GM12878 (cell line): ENCODE measurements around the gene PTPRN2. TPM values are rescaled to one million over a fixed set of nuclear protein-coding genes. Genes with fewer than 3 reads are reported as not detected.

ENCODE experiments used
- ATAC-seq: fragments of 200-7000 bp; cut with Tn5 transposase; 3 replicates; pipeline ENCODE4 v1.9.1; 2020; ENCODE audit warnings: mild to moderate bottlenecking, moderate library complexity
- BruUV-seq: library from RNA; stranded (reverse); fragments of 400-500 nt; replicated peaks from 2 replicates; lab custom pipeline; 2021; lab: Mats Ljungman, UMichigan
- CTCF ChIA-PET: fragments of 300-600 bp; sonication (Branson Sonifier 250); formaldehyde crosslinking; extraction: SDS; loops from one replicate; lab custom pipeline; 2021; ENCODE audit warnings: inconsistent platforms; lab: Yijun Ruan, JAX
- POLR2A ChIA-PET: fragments of 350-600 bp; formaldehyde crosslinking; extraction: SDS; loops from one replicate; lab custom pipeline; 2021; ENCODE audit warnings: inconsistent platforms; lab: Charles Lee
- RAD21 ChIA-PET: fragments of 300-600 bp; sonication (Branson Sonifier 250); formaldehyde crosslinking; loops from one replicate; lab custom pipeline; 2023; ENCODE audit warnings: antibody characterized with exemption; ENCODE audit not compliant: unreplicated experiment; lab: Charles Lee
- SMC1A ChIA-PET: fragments of 300-600 bp; sonication (Branson Sonifier 250); formaldehyde crosslinking; loops from one replicate; lab custom pipeline; 2023; ENCODE audit not compliant: unreplicated experiment, uncharacterized antibody; lab: Charles Lee
- DNase-seq: peaks from one replicate; pipeline ENCODE4 v3.0.0-alpha.2; 2011; ENCODE audit warnings: low read depth, low spot score
- FAIRE-seq: peaks from 3 replicates; lab custom pipeline; 2011; peaks lifted over from hg19 to GRCh38; lab: Jason Lieb, UNC
- H2AFZ ChIP-seq: 2 replicates; pipeline ENCODE4 v1.6.0; 2011; ENCODE audit warnings: low read depth, low read length, control low read depth; ENCODE audit not compliant: control insufficient read depth
- H3K27ac ChIP-seq: 2 replicates; pipeline ENCODE4 v1.5.1; 2011; ENCODE audit warnings: control low read depth; ENCODE audit not compliant: control insufficient read depth, insufficient read depth
- H3K27me3 ChIP-seq, 2 experiments: replicated peaks in 1 of 2; 2 replicates each; pipeline versions ENCODE4 v1.6.0 to v1.6.1; 2011; ENCODE audit warnings: low read length in 1 of 2; ENCODE audit not compliant: control insufficient read depth in 2 of 2, insufficient read depth in 2 of 2
- H3K36me3 ChIP-seq, 2 experiments: 2 replicates each; pipeline ENCODE4 v1.5.1; 2011; ENCODE audit warnings: low read length in 1 of 2; ENCODE audit not compliant: control insufficient read depth in 2 of 2, insufficient read depth in 2 of 2
- H3K4me1 ChIP-seq: 2 replicates; pipeline ENCODE4 v1.6.1; 2011; ENCODE audit warnings: mild to moderate bottlenecking, low read length, moderate library complexity, mixed read lengths; ENCODE audit not compliant: control insufficient read depth, insufficient read depth
- H3K4me2 ChIP-seq: 2 replicates; pipeline ENCODE4 v1.6.0; 2011; ENCODE audit warnings: control low read depth; ENCODE audit not compliant: control insufficient read depth, insufficient read depth
- H3K4me3 ChIP-seq: fragments of 200-600 bp; sonication (generic); 2 replicates; pipeline ENCODE4 v1.5.1; 2016
- H3K79me2 ChIP-seq: 2 replicates; pipeline ENCODE4 v1.6.0; 2011; ENCODE audit warnings: low read length; ENCODE audit not compliant: control insufficient read depth, insufficient read depth
- H3K9ac ChIP-seq: 2 replicates; pipeline ENCODE4 v1.8.0; 2011; ENCODE audit warnings: low read length, control low read depth, mixed read lengths; ENCODE audit not compliant: control insufficient read depth, insufficient read depth
- H3K9me3 ChIP-seq: replicated peaks from 3 replicates; pipeline ENCODE4 v1.5.1; 2011; ENCODE audit warnings: mild to moderate bottlenecking, low read length; ENCODE audit not compliant: control insufficient read depth, insufficient read depth
- H4K20me1 ChIP-seq: 2 replicates; pipeline ENCODE4 v1.6.0; 2011; ENCODE audit not compliant: control insufficient read depth, insufficient read depth
- CBFB ChIP-seq: IDR thresholded peaks from 2 replicates; pipeline ENCODE4 v1.6.1; 2016; ENCODE audit warnings: antibody characterized with exemption, low read depth
- ETV6 ChIP-seq, 2 experiments: fragments of 450-650 bp in 1 of 2; IDR thresholded peaks in 1 of 2; conservative IDR thresholded peaks in 1 of 2; 2 replicates each; pipeline ENCODE4 v1.6.1; 2014; ENCODE audit warnings: antibody characterized with exemption in 1 of 2, borderline replicate concordance in 1 of 2, low read depth in 1 of 2, mild to moderate bottlenecking in 1 of 2, moderate library complexity in 1 of 2
- HCFC1 ChIP-seq: fragments of 150-350 bp; IDR thresholded peaks from 2 replicates; pipeline ENCODE4 v1.6.1; 2014; ENCODE audit warnings: low read length
- JUND ChIP-seq: IDR thresholded peaks from 2 replicates; pipeline ENCODE4 v1.6.1; 2012; ENCODE audit warnings: low read depth, mild to moderate bottlenecking, low read length, improper control_type of control experiment, moderate library complexity
- NR2C2 ChIP-seq: IDR thresholded peaks from 2 replicates; pipeline ENCODE4 v1.6.1; 2011; ENCODE audit warnings: borderline replicate concordance, low read depth; ENCODE audit not compliant: control insufficient read depth, insufficient read length
- RAD21 ChIP-seq: IDR thresholded peaks from 2 replicates; pipeline ENCODE4 v1.6.1; 2011; ENCODE audit warnings: mild to moderate bottlenecking, low read depth, low read length, moderate library complexity; ENCODE audit not compliant: insufficient read depth
- RUNX3 ChIP-seq: IDR thresholded peaks from 2 replicates; pipeline ENCODE4 v1.6.1; 2012; ENCODE audit warnings: low read length, inconsistent platforms
- SKIL ChIP-seq: fragments of 450-650 bp; IDR thresholded peaks from 2 replicates; pipeline ENCODE4 v1.6.1; 2017; ENCODE audit warnings: mild to moderate bottlenecking, low read depth, inconsistent platforms; ENCODE audit not compliant: poor library complexity, severe bottlenecking
- TCF3 ChIP-seq: IDR thresholded peaks from 2 replicates; pipeline ENCODE4 v1.6.1; 2012; ENCODE audit warnings: low read depth, mild to moderate bottlenecking, low read length, borderline replicate concordance; ENCODE audit not compliant: insufficient read depth
- WGBS: methylation state at CpG from one replicate; pipeline ENCODE4 v1.1.6; 2016; ENCODE audit warnings: low lambda C conversion rate; ENCODE audit not compliant: insufficient replicate concordance, insufficient coverage; ENCODE audit errors: missing lambda C conversion rate; 5-methylcytosine and 5-hydroxymethylcytosine counted together
- in situ Hi-C: fragments of 300-500 bp; cut with MboI; formaldehyde crosslinking; loops from 9 replicates; pipeline ENCODE4 v1.14.3; 2018; ENCODE audit warnings: mixed read lengths
- intact Hi-C: fragments of 100-400 bp; cut with micrococcal nuclease; formaldehyde crosslinking; loops from one replicate; pipeline ENCODE4 v1.14.2; 2022; ENCODE audit not compliant: unreplicated experiment
- polyA plus RNA-seq, 11 experiments: library from polyadenylated mRNA; depleted of rRNA in 4 of 11; unstranded in 6 of 11; stranded (reverse) in 5 of 11; fragments of >200 nt; fragmentation: Nextera tagmentation in 4 of 11; fragmentation: Illumina TruSeq in 1 of 11; extraction: Ambion mirVana in 4 of 11; extraction: Trizol in 1 of 11; gene quantifications; 1 replicate in 1 of 11; 2 replicates in 10 of 11; pipeline versions ENCODE4 v1.2.1 to v1.2.3, GENCODE V29; 2011 to 2016; ENCODE audit warnings: inconsistent platforms in 2 of 11, missing spikeins in 2 of 11, low read depth in 1 of 11
- total RNA-seq, 4 experiments: library from RNA; depleted of rRNA in 3 of 4; stranded (reverse); fragments of >200 nt in 3 of 4; fragmentation: Illumina TruSeq in 1 of 4; extraction: Trizol in 1 of 4; gene quantifications; 2 replicates each; pipeline versions ENCODE4 v1.2.1 to v1.2.3, GENCODE V29; 2013 to 2021
- TF ChIP-seq, protein P1 (sequence below): fragments of 450-650 bp; IDR thresholded peaks from 2 replicates; pipeline ENCODE4 v1.6.1; 2017; ENCODE audit warnings: mild to moderate bottlenecking, moderate library complexity

The PTPRN2 gene
- total and polyA plus RNA-seq, 10 of the 15 experiments (the other 5 are each of a cell fraction or from before 2014, with no cell fraction given): 5.4 TPM; not detected in 9

DNA sequence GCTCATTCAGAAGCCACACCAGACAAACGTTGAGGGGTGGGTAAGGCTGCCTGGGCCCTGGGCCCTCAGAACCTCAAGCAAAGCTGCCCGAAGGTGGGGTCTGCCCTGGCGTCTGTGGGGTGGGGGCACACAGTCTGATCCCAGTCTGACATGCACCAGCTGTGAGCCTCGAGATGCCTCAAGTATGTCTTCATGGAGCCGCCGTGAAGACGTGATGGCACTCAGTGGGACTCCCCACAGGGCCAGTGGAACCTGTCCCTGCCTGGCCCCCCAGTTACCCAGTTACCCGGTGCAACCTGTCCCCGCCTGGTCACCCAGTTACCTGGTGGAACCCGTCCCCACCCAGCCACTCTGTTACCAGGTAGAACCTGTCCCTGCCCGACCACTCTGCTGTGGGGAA is 351.2 kb downstream of the PTPRN2 start:
- no TSS peak for BruUV-seq
- Histone ChIP-seq H3K4me2 (no peak overlapping the region), H3K27ac (no peak overlapping the region), H3K79me2 (no peaks in the 10 kb centered on the region), H3K9ac (no peak overlapping the region), H3K4me1 (no peaks in the 10 kb centered on the region), H3K4me3 (no peak overlapping the region), H4K20me1 (no peaks in the 10 kb centered on the region), H3K9me3 (no peaks in the 10 kb centered on the region; the same call in 2 of the 3 replicates), H2AFZ (no peak overlapping the region), H3K36me3 (no peaks in the 10 kb centered on the region), H3K27me3 (no peaks in the 10 kb centered on the region)
- TF ChIP-seq RAD21 (no peak), RUNX3 (no peak), NR2C2 (no peak), CBFB (no peak), TCF3 (no peak), SKIL (no peak), HCFC1 (no peak), ETV6 (conservative IDR thresholded peaks at IDR 0.05 in 1 of 2, IDR thresholded peaks at IDR 0.05 in 1 of 2; ENCODE audit: borderline replicate concordance in 1 of 2, low read depth in 1 of 2) (no peak), JUND (no peak)
- TF ChIP-seq, protein P1, sequence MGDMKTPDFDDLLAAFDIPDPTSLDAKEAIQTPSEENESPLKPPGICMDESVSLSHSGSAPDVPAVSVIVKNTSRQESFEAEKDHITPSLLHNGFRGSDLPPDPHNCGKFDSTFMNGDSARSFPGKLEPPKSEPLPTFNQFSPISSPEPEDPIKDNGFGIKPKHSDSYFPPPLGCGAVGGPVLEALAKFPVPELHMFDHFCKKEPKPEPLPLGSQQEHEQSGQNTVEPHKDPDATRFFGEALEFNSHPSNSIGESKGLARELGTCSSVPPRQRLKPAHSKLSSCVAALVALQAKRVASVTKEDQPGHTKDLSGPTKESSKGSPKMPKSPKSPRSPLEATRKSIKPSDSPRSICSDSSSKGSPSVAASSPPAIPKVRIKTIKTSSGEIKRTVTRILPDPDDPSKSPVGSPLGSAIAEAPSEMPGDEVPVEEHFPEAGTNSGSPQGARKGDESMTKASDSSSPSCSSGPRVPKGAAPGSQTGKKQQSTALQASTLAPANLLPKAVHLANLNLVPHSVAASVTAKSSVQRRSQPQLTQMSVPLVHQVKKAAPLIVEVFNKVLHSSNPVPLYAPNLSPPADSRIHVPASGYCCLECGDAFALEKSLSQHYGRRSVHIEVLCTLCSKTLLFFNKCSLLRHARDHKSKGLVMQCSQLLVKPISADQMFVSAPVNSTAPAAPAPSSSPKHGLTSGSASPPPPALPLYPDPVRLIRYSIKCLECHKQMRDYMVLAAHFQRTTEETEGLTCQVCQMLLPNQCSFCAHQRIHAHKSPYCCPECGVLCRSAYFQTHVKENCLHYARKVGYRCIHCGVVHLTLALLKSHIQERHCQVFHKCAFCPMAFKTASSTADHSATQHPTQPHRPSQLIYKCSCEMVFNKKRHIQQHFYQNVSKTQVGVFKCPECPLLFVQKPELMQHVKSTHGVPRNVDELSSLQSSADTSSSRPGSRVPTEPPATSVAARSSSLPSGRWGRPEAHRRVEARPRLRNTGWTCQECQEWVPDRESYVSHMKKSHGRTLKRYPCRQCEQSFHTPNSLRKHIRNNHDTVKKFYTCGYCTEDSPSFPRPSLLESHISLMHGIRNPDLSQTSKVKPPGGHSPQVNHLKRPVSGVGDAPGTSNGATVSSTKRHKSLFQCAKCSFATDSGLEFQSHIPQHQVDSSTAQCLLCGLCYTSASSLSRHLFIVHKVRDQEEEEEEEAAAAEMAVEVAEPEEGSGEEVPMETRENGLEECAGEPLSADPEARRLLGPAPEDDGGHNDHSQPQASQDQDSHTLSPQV: no peak
- ChIA-PET POLR2A (no interaction called here), CTCF (no interaction called here), SMC1A (no interaction called here), RAD21 (no interaction called here)
- intact Hi-C loops (no loop called here), in situ Hi-C loops (no loop called here)
- ATAC-seq (no peak), FAIRE-seq (no peak), DNase-seq (no peak)
- WGBS: 24% methylated on average over 11 of the region's 11 CpGs
